Inflammatory macrophage treated with lipopolysaccharide for 4 hours (primary cell): ENCODE data around the gene CDCA7.
"Not testable (repeated sequence)": the region's sequence is repeated elsewhere in the genome, so short reads cannot be mapped to it uniquely, and the experiment has no call there.

Source experiments
- DNase-seq: peaks from one replicate; pipeline ENCODE4 v3.0.0-alpha.2; 2020

The CDCA7 gene

DNA sequence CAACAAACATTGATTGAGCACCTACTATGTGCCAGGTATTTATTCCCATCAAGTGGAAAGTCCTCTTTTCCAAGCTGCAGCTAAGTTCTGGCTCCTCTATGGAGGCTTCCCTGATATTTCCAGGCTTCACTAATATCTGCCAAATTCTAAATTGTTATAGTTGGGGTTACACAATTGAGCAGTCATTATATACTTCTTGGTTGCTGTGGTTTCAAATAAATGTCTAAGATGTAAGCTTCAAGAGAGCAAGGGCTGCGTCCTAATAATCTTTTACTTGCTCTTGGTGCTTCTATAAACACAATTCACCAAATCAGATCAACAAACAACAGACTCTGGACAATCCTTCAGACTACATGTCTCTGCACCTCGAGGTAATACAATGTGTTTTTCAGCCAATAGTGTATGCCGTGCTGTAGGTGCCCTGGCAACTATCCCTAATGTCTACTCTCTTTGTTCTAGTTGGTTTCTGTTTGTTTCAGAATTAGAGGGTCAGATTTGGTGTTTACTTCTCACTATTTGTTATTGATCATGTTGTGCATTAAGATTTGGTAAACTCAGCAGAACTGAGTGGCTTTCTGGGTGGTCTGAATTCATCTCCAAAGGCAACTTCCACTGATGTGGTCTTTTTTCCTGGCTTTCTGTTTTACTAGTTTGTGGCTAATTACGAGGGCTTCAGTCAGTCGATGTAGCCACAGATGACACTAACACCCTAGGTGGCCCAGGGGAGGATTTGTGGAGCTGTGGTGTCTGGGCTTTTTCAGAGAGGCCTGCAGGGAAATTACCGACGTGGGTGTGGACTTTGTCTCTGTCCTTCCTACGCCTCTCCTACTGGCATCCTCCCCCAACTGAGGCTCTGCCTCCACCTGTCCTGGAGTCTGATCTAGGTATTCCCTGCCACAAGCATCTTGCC lies 50.4 kb downstream of the CDCA7 start:
- DNase-seq: no peak

DNA sequence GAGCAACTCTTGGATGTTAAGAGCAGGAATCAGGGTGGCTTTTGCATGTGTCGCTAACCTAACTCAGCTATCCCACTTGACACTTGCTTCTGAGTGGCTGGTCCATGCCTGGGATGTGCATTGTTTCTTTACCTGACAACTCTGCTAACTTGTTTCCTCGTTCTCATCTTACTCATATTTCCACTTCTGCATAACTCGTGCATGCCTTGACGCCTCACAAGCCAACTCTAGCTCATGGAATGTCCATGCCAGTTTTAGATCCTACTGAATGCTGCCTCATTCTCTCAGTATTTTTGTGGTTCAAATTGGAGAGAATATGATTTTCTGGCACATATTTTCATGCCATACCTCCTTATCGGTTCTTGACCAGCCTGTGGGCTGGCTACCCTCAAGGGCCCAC lies 52.5 kb downstream of the CDCA7 start:
- DNase-seq: no peak

DNA sequence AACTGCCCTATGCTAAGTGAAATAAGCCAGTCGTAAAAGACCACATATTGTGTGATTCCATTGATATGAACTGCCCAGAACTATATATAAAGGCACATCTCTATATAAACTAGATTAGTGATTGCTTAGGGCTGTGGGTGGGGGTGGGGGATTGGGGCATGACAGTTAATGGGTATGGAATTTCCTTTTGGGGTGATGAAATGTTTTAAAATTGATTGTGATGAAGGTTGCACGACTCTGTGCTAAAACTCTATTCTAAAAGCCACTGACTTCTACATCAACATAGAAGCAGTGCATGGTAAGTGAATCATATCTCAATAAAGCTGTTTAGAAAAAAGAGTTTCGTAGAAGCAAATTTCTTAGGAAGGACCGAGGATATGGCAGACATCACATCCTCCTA lies 53.0 kb downstream of the CDCA7 start:
- DNase-seq: no peak

DNA sequence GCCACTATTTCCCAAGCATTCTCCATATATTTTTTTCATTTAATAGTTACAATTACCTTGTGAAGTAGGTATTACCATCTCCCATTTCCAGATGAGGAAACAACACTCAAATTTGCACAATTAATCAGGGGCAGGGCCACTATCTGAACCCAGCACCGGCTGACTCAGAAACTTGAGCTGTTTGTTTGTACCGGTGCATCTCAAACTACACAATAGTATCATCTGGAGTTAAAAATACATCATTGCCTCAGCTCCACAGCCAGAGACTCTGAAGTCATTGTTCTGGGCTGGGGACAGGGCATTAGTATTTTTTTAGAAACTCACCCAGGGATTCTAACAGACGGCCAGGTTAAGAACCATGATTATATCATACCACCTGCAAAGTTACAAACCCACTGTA lies 55.9 kb downstream of the CDCA7 start:
- no peak for DNase-seq

DNA sequence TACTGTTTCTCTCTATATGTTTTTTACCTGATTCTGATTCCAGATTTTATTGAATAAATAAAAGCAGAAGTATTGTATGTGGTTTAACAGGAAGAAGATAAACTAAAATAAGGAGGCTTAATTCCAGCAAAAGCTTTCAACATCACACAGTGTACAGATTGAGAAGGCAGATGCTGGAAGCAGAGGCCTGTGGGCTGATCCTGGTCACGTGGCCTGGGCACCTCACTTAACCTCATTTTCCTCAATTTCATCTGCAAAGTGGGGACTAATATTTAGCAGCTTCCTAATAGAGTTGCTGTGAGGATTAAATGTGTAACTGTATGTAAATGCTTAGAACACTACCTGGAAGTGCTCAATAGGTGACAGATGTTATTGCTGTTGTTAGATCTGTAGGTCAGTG lies 58.0 kb downstream of the CDCA7 start:
- no peak for DNase-seq

DNA sequence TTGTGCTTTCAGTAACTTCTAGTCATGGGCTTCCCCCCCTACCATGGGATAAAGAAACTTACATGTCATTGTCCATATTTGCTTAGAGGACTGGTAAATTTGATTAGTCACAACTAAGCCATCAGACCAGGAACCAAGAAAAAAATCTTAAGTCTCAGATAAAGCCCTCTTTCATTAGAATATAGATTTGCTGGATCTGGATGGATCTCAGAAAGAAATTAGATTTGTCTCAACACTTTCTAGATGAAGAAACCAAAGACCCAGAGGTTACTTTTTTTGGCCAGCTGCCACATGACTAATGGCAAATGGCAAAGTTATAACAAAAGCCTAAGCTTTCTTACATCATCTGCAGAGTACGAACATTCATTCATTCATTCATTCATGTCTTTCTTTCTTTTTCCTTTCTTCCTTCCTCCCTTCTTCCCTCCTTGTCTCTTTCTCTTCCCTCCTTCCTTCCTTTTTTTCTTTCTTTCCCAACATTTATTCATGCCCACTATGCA lies 60.2 kb downstream of the CDCA7 start:
- no peak for DNase-seq

DNA sequence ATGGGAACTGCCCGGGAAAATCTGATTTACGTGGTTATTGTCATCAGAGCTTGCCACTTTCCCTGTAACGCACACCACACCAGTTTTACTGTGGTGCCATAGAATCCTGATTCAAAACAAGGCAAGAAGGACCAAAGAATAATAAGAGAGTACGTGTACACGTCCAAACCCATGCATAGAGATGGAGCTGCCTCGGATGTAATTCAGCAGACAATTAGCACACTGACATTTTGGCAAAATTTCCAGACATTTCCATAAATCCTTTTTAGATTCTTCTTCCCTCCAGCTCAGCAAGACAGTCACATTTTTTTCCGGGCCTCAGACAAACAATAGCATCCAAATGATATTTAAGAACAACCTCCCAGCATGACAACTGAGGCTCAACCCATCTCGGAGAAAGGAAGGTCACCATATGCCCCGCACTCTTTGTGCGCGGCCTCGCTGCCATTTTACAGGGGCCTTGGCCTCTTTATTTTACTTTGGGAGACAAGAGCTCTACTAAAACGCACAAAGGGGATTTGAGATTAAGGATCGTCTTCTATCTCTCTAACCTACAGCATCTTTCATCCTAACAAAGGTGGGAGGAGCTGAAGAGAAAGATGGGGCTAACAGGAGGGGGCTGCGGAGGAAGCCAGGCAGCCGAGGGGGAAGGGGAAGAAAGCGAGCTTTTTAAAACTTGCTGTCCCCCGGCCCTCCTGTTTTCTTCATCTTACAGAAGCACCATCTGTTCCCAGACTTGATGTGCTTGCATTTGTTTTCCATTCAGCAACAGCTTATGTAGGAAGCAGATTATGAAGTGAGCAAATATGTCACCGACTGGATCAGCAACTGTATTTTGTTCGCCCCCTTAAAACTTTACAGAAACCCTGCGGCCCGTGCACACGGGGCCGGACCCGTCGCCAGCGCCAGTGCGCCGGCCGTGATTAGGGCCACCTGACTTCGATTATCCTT lies 61.0 kb downstream of the CDCA7 start:
- DNase-seq: no peak

DNA sequence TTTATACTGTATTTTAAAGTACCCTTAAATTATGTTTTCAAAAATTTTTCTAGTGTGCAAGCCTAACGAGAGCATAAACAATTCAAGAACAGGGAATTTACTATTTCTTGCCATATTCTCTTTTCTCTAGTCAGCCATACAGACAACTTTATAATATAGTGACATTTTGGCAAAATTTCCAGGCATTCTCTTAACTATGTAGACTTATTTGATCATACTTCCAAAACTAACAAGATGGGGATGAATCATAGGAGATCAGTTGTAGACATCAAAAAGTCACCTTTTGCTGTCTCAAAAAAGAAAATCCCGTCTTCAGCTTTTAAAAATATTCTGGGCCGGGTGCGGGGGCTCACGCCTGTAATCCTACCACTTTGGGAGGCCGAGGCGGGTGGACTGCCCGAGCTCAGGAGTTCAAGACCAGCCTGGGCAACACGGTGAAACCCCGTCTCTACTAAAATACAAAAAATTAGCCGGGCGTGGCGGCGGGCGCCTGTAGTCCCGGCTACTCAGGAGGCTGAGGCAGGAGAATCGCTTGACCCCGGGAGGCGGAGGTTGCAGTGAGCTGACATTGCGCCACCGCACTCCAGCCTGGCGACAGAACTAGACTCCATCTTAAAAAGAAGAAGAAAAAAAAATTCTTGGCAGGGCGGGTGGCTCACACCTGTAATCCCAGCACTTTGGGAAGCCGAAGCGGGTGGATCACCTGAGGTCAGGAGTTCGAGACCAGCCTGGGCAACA lies 61.9 kb downstream of the CDCA7 start:
- not testable (repeated sequence) for DNase-seq

DNA sequence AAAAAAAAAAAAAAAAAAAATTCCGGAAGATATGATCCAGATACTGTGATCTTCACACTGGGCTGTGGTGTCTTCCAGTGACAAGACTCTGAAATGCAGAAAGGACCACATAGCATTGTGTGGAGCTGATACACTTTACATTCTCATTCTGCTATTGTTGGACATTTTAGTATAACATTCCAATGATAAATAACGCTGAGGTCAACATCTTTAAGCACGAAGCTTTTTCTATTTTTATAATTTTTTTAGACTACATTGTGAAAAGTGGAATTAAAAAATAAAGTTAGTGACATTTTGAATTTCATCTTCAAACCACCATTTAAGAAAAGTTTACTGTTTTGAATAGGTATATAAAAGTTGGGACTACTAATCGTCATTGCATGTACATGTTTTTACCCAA lies 62.7 kb downstream of the CDCA7 start:
- DNase-seq: no peak

DNA sequence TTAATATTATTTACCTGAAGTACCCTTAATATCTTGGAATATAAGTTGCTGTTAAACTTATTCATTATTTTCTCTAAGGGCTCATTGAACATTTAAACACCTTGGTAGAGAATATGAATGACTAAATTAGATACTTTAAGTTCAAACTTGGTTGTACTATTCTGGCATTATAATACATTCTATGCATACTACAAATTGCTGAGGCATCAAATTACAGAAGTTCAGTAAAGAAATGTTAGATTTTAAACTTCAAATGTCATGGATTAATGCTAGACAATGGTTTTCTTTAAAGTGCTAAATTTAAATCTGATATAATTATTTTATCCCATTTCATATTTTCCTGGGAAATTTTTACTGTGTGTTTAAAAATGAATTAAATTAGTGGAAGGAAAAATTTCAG lies 63.1 kb downstream of the CDCA7 start:
- no peak for DNase-seq
